Epithelial cell of prostate (primary cell): ENCODE results near the gene CHGA.

Experiments used
- DNase-seq: peaks from one replicate; pipeline ENCODE4 v3.0.0-alpha.2; 2011; ENCODE audit warnings: low read depth, low spot score
- H3K27ac ChIP-seq: fragments of 450-650 bp; 2 replicates; pipeline ENCODE4 v1.5.1; 2017; ENCODE audit warnings: mild to moderate bottlenecking

The CHGA gene

DNA sequence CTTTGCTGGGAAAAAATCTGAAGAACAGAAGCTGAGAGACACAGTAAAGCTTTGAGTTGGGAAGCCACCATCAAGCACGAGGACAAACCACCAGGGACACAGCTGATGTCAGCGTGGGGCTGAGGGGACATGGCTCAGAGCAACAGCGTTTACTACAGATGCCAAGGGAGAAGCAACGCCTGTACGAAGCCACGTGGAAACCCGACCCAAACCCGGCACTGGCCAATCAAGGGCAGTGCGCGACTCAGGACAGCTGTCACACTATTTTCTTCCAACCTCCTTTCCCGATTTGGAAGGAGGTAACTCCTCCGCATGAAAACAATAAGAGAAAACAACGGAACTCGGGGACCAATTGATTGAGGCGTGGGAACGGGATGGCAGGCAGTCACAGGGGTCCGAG, 20.2 kb upstream of the CHGA start:
- DNase-seq, result no peak
- H3K27ac ChIP-seq, result no peak overlapping the region

GRCh38 chr14:92903359-92903758, 19.6 kb upstream of the CHGA start:
- H3K27ac ChIP-seq, result no peak overlapping the region
- DNase-seq, result no peak

- no peak for DNase-seq
- H3K27ac ChIP-seq, result no peak overlapping the region
These were observed 17.3 kb upstream of the CHGA start for GRCh38 chr14:92905667-92906066.

DNA sequence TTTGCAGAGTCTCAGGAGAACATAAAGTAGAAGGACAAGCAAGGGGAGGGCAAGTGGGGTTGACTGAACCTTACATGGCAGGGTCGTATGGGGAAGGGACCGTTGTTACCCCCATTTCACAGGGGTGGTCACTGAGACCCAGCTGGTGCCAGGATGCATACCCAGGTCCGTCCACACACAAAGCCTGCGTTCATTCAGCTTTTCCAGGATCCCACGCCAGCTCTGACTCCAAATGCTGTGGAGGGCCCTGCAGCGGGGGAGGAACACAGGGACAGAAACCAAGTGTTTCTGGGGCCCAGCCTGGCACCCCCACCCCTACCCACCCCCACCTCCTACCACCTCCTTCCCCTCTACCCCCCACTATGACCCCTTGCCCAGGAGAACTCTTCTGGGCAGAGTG, 16.5 kb upstream of the CHGA start:
- no peak overlapping the region for H3K27ac ChIP-seq
- DNase-seq, result no peak

GRCh38 chr14:92906823-92907222, 16.1 kb upstream of the CHGA start:
- DNase-seq, result no peak
- H3K27ac ChIP-seq, result no peak overlapping the region

DNA sequence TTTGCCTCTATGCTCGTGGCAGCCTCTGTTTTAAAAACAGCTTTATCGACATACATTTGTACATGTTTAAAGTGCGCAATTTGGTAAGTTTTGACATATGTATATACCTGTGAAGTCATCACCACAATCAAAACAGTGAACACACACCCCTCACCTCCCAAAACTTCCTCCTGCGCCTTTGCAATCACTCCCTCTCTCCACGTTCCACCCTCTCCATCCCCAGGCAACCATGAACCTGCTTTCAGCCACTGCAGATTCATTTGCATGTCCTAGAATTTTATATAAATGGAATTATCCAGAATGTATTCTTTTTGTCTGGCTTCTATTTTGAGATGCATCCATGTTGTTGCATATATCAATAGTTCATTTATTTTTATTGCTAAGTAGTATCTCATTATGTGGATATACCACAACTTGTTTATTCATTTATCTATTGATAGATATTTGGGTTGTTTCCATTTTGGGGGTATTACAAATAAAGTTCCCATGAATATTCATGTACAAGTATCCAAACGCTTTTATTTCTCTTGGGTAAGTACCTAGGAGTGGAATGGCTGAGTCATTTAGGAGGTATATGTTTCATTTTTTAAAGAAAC, 15.5 kb upstream of the CHGA start:
- no peak overlapping the region for H3K27ac ChIP-seq
- no peak for DNase-seq

DNA sequence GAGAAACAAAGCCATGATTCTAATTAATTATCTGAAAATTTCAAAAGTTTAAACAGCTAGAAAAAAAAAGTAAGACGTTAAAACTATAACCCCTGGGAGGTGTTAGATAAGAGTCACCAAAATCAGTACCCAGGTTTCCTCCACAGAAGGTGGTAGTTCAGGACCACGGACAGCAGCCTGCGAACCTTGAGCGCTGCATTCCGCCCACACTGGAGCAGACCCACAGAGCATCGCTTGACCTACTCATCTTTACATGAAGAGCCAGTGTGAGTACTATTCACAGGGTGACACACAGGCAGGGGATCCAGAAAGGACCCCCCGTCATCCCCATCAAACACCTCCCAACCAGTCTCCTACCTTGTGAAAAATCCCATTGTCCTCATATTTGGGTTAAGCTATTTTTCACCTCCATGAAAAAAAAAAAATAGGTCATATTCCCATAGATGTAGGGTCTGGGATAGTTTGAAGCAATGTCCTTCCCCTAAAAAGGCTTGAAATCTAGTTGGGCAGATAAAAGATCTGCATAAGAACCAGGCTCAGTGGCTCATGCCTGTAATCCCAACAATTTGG, 8.8 kb upstream of the CHGA start:
- H3K27ac ChIP-seq, result no peak overlapping the region
- DNase-seq, result no peak

GRCh38 chr14:92916201-92916600, 6.7 kb upstream of the CHGA start:
- H3K27ac ChIP-seq, result no peak overlapping the region
- DNase-seq, result no peak

DNA sequence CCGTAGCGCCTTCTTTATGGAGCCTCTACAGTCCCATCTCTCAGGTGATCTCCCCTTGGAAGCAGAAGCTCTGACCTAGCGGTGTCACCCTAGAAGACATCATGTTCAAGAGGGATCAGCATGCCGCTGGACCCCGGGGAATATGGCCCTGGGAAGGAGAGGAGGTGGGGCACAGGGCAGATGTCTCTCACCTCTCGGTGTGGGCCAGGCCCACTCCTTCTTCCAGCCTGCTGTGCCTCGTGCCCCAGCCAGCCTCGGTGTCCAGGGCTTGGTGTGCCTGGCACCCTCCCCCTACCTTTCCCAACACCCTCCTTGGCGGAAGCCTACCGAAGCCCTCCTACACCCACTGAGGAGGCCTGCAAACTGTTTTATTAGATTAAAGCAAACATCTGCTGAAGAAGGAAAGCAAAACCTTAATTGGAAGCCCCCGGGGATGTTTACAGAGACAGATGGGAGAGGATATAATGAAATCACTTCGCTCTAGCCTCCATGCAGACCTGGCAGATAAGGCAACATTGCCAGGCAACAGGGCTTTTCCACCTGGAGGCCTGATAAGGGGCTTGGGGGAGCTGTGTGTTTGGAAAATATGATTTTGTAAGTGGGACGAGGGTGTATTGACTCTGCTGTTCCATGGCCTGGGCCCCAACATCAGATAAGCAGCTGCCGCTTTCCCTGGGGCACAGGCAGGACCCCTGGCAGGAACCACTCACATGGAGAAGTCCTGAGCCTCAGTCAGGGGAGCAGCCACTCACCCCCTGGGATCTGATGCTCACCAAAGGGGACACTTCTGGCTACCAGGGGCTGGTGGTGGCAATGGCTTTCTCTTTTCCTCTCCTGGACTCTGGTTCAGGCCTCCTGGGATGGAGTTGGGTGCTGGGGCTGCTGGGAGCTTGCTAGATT, 5.7 kb upstream of the CHGA start:
- H3K27ac ChIP-seq, result no peak overlapping the region
- no peak for DNase-seq

DNA sequence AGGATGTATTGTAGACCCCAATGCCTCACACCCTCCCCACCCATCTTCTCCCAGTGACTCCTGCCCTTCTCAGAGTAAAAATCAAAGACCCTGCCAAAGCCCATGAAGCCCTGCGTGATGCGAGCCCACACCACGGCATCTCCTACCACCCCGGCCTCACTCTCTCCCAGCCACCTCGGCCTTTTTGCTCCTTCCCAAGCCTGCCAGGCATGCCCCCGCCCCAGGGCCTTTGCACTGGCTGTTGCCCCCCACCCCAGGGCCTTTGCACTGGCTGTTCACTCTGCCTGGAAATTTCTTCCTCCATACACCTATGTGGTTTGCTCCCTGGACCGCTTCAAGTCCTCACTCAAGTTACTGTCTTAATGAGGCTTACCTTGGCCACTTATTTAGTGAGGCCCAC, 5.0 kb upstream of the CHGA start:
- no peak for DNase-seq

DNA sequence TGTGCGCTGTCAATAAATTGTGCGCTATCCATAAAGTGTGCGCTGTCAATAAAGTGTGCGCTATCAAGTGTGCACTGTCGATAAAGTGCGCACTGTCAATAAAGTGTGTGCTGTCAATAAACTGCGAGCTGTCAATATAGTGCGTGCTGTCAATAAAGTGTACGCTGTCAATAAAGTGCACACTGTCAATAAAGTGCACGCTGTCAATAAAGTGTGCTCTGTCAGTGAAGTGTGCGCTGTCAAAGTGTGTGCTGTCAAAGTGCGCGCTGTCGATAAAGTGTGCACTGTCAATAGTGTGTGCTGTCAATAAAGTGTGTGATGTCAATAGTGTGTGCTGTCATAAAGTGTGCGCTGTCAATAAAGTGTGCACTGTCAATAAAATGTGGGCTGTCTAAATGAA, 2.9 kb upstream of the CHGA start:
- DNase-seq, result no peak

More for the DNA sequence above, 5.0 kb upstream of the CHGA start:
- no peak overlapping the region for H3K27ac ChIP-seq

GRCh38 chr14:92922155-92922735, 705 bp upstream of the CHGA start:
- H3K27ac ChIP-seq, result no peak overlapping the region
- DNase-seq, result no peak

More for the DNA sequence above, 2.9 kb upstream of the CHGA start:
- H3K27ac ChIP-seq, result no peak overlapping the region

- H3K27ac ChIP-seq, result no peak overlapping the region
- DNase-seq, result no peak
These were observed 774 bp downstream of the CHGA start for GRCh38 chr14:92923744-92924103.

- DNase-seq, result no peak
- H3K27ac ChIP-seq, result no peak overlapping the region
These were observed 1.3 kb downstream of the CHGA start for GRCh38 chr14:92924247-92924646.

DNA sequence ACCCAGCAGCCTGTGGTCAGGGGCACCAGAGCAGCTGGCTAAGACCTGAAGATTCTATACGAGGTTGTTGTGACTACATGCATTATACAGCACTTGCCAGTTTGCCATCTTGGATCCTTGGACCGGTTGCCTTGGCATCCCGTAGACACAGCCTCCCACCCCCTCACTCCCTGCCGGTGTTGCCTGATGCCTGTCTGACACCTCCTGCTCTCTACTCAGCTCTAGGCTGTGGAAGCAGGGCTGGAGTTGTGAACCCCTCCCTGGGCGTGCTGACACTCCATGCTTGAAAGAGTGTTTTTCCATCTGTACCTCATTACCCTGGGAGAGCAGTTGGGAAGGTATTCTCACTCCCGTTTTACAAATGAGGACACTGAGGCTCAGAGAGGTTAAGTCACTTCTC, 2.5 kb downstream of the CHGA start:
- DNase-seq, result no peak
- no peak overlapping the region for H3K27ac ChIP-seq

GRCh38 chr14:92926180-92926845, 3.4 kb downstream of the CHGA start:
- H3K27ac ChIP-seq, result peak overlapping the region; percentile 67

DNA sequence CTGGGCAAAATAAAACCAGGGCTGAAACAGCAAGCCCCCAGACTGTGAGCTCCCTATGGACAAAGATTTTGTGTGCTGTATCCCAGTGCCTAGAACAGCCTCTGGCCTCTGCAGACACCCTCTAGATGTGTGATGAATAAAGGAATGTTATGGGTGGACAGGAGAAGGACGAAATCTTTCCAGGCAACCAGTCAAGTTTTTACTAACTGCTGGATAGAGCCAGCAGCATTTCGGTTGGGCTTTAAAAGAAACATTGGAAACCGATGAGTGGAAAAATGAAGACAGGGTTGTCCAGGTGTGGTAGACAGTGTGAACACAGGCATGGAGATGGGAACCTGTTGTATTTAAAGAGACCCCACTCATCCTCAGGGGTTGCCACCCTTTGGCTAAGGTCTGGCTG, 4.0 kb downstream of the CHGA start:
- H3K27ac ChIP-seq, result peak overlapping the region; percentile 67
- no peak for DNase-seq

More at GRCh38 chr14:92926180-92926845, 3.4 kb downstream of the CHGA start:
- DNase-seq, result peak; percentile 77

- no peak for DNase-seq
- H3K27ac ChIP-seq, result peak overlapping the region; percentile 67
These were observed 4.7 kb downstream of the CHGA start for GRCh38 chr14:92927349-92928257.

DNA sequence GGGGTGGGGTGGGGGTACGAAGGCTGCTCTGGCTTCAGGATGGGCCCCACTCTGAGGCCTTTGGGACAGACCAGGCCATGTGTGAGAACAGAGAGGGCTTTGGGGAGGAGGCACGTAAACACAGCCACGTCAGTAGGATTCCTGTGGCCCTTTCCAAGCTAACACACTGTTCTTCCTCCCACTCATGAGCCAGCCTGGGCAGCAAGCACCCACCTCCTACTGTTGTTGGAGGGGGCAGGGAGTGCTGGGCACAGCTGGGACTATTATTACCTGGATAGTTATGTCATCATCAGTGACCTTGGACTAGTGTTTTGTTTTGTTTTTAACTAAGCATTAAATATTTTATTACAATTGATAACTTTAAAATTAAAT, 5.3 kb downstream of the CHGA start:
- H3K27ac ChIP-seq, result no peak overlapping the region

More for the DNA sequence above, 5.3 kb downstream of the CHGA start:
- DNase-seq, result no peak
